Measurements from ENCODE around the gene MGAT5.

The MGAT5 gene

GRCh38 chr2:134360745-134361487 lies 107.0 kb downstream of the MGAT5 start:
- TF ChIP-seq CTCF (IDR thresholded peaks at IDR 0.05; ENCODE audit: low read depth, low read length, missing control alignments) = no peak
- Histone ChIP-seq H3K27ac (no peak overlapping the region), H3K4me3 (ENCODE audit: low read depth, low read length) (no peak overlapping the region), H3K27me3 (replicated peaks) (no peaks in the 10 kb centered on the region), H3K36me3 (replicated peaks) (peaks cover 4% of the 10 kb centered on the region)
- in situ Hi-C loops (cut with HindIII; ENCODE audit: low pct_ligation_motif_present, low sequenced_read_pairs) = no loop called here
- DNase-seq = no peak

GRCh38 chr2:134361648-134362047 lies 107.8 kb downstream of the MGAT5 start:
- no peak for TF ChIP-seq CTCF (IDR thresholded peaks at IDR 0.05; ENCODE audit: low read depth, low read length, missing control alignments)
- in situ Hi-C loops (cut with HindIII; ENCODE audit: low pct_ligation_motif_present, low sequenced_read_pairs) = no loop called here
- Histone ChIP-seq H3K36me3 (replicated peaks) (peaks cover 4% of the 10 kb centered on the region), H3K4me3 (ENCODE audit: low read depth, low read length) (no peak overlapping the region), H3K27me3 (replicated peaks) (no peaks in the 10 kb centered on the region), H3K27ac (no peak overlapping the region)
- DNase-seq = no peak

- DNase-seq = no peak
- peaks cover 4% of the 10 kb centered on the region for H3K36me3 ChIP-seq (replicated peaks)
- no peak overlapping the region for H3K4me3 ChIP-seq (ENCODE audit: low read depth, low read length)
- in situ Hi-C loops (cut with HindIII; ENCODE audit: low pct_ligation_motif_present, low sequenced_read_pairs) = no loop called here
- no peaks in the 10 kb centered on the region for H3K27me3 ChIP-seq (replicated peaks)
- no peak overlapping the region for H3K27ac ChIP-seq
- no peak for TF ChIP-seq CTCF (IDR thresholded peaks at IDR 0.05; ENCODE audit: low read depth, low read length, missing control alignments)
Measured at GRCh38 chr2:134362152-134362668, 108.3 kb downstream of the MGAT5 start.

- Histone ChIP-seq H3K27ac (no peak overlapping the region), H3K27me3 (replicated peaks) (no peaks in the 10 kb centered on the region), H3K36me3 (replicated peaks) (peaks cover 4% of the 10 kb centered on the region), H3K4me3 (ENCODE audit: low read depth, low read length) (no peak overlapping the region)
- in situ Hi-C loops (cut with HindIII; ENCODE audit: low pct_ligation_motif_present, low sequenced_read_pairs) = no loop called here
- no peak for TF ChIP-seq CTCF (IDR thresholded peaks at IDR 0.05; ENCODE audit: low read depth, low read length, missing control alignments)
- no peak for DNase-seq
Measured at GRCh38 chr2:134362740-134363139, 108.9 kb downstream of the MGAT5 start.

GRCh38 chr2:134365356-134365755 lies 111.5 kb downstream of the MGAT5 start:
- TF ChIP-seq CTCF (IDR thresholded peaks at IDR 0.05; ENCODE audit: low read depth, low read length, missing control alignments) = peak; percentile 33
- in situ Hi-C loops (cut with HindIII; ENCODE audit: low pct_ligation_motif_present, low sequenced_read_pairs) = no loop called here
- peaks cover 4% of the 10 kb centered on the region for H3K36me3 ChIP-seq (replicated peaks)
- H3K4me3 ChIP-seq (ENCODE audit: low read depth, low read length) = no peak overlapping the region
- no peak for DNase-seq
- H3K27me3 ChIP-seq (replicated peaks) = no peaks in the 10 kb centered on the region
- H3K27ac ChIP-seq = no peak overlapping the region

GRCh38 chr2:134366359-134366758 lies 112.5 kb downstream of the MGAT5 start:
- in situ Hi-C loops (cut with HindIII; ENCODE audit: low pct_ligation_motif_present, low sequenced_read_pairs) = no loop called here
- Histone ChIP-seq H3K27me3 (replicated peaks) (no peaks in the 10 kb centered on the region), H3K4me3 (ENCODE audit: low read depth, low read length) (no peak overlapping the region), H3K36me3 (replicated peaks) (peaks cover 4% of the 10 kb centered on the region), H3K27ac (no peak overlapping the region)
- DNase-seq = no peak
- TF ChIP-seq CTCF (IDR thresholded peaks at IDR 0.05; ENCODE audit: low read depth, low read length, missing control alignments) = no peak

Measured in brain microvascular endothelial cell (primary cell).